Parathyroid adenoma (tissue), 2 donors: ENCODE measurements around the gene MTERF4.
"Not testable (repeated sequence)": the region's sequence is repeated elsewhere in the genome, so short reads cannot be mapped to it uniquely, and the experiment has no call there.

Experiments
- H2AFZ ChIP-seq: fragments of 300-600 bp; sonication (generic); one replicate; pipeline ENCODE4 v1.7.0; 2017; ENCODE audit warnings: antibody characterized with exemption, mild to moderate bottlenecking
- H3K27ac ChIP-seq: fragments of 300-600 bp; sonication (generic); one replicate; pipeline ENCODE4 v1.7.0; 2017
- H3K27me3 ChIP-seq: fragments of 300-600 bp; sonication (generic); one replicate; pipeline ENCODE4 v1.7.0; 2017; ENCODE audit warnings: low read length; ENCODE audit not compliant: control insufficient read depth, insufficient read depth
- H3K36me3 ChIP-seq: fragments of 300-600 bp; sonication (generic); one replicate; pipeline ENCODE4 v1.7.0; 2017; ENCODE audit warnings: low read length; ENCODE audit not compliant: control insufficient read depth, insufficient read depth
- H3K4me1 ChIP-seq: fragments of 300-600 bp; sonication (generic); one replicate; pipeline ENCODE4 v1.7.0; 2017; ENCODE audit warnings: control low read depth
- H3K4me2 ChIP-seq: fragments of 300-600 bp; sonication (generic); one replicate; pipeline ENCODE4 v1.7.0; 2017; ENCODE audit warnings: low read length
- H3K4me3 ChIP-seq: fragments of 300-600 bp; sonication (generic); one replicate; pipeline ENCODE4 v1.7.0; 2017; ENCODE audit warnings: low read depth, low read length
- H3K79me2 ChIP-seq: fragments of 300-600 bp; sonication (generic); one replicate; pipeline ENCODE4 v1.7.0; 2017; ENCODE audit warnings: control low read depth
- H3K9ac ChIP-seq: fragments of 300-600 bp; sonication (generic); one replicate; pipeline ENCODE4 v1.7.0; 2017; ENCODE audit warnings: mild to moderate bottlenecking
- H3K9me3 ChIP-seq: fragments of 300-600 bp; sonication (generic); one replicate; pipeline ENCODE4 v1.7.0; 2017; ENCODE audit warnings: low read length; ENCODE audit not compliant: control insufficient read depth
- TF ChIP-seq, protein P1 (sequence below): fragments of 300-600 bp; sonication (generic); IDR thresholded peaks from one replicate; pipeline ENCODE4 v1.7.0; 2017; ENCODE audit warnings: antibody characterized with exemption, mild to moderate bottlenecking
- donor health status: primary hyperparathyroidism.

Gene MTERF4

DNA sequence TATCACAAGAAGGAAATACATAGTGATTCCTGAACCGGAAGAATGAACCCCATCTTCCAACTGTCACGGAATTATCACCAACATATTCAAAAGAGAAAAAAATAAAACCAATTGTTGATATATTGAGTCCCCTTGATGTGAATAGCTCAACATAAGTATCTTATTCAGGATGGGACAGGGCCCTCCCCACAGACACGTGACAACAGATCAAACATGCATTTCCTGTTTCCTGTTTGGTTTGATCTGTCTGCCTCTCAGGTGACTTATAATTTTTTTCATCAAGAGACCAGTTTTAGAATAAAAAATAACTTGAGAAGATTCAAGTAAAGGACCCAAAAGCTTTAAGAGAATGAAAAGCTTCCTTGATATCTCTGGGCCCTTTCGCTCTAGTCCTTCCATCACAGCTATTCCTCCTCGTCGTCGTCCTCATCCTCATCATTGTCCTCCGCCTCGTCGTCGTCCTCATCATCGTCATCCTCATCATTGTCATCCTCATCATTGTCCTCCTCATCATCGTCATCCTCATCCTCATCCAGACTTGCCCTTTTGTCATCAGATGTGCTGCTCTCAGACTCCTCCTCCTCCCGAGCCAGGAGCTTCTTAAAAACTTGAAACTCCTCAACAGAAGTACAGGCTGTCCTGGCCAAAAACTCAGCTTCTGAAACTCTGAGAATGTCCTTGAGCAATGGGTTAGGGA, 6.3 kb downstream of the MTERF4 start:
- H3K9ac ChIP-seq = no peak overlapping the region
- TF ChIP-seq, protein P1, sequence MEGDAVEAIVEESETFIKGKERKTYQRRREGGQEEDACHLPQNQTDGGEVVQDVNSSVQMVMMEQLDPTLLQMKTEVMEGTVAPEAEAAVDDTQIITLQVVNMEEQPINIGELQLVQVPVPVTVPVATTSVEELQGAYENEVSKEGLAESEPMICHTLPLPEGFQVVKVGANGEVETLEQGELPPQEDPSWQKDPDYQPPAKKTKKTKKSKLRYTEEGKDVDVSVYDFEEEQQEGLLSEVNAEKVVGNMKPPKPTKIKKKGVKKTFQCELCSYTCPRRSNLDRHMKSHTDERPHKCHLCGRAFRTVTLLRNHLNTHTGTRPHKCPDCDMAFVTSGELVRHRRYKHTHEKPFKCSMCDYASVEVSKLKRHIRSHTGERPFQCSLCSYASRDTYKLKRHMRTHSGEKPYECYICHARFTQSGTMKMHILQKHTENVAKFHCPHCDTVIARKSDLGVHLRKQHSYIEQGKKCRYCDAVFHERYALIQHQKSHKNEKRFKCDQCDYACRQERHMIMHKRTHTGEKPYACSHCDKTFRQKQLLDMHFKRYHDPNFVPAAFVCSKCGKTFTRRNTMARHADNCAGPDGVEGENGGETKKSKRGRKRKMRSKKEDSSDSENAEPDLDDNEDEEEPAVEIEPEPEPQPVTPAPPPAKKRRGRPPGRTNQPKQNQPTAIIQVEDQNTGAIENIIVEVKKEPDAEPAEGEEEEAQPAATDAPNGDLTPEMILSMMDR = no peak
- H3K4me2 ChIP-seq = no peak overlapping the region
- no peak overlapping the region for H3K4me3 ChIP-seq
- H3K27me3 ChIP-seq = no peaks in the 10 kb centered on the region
- no peak overlapping the region for H2AFZ ChIP-seq
- H3K79me2 ChIP-seq = no peaks in the 10 kb centered on the region
- H3K9me3 ChIP-seq = no peaks in the 10 kb centered on the region
- no peaks in the 10 kb centered on the region for H3K36me3 ChIP-seq
- no peaks in the 10 kb centered on the region for H3K4me1 ChIP-seq
- H3K27ac ChIP-seq = no peak overlapping the region

- TF ChIP-seq, protein P1 = no peak
- Histone ChIP-seq H3K4me3 (no peak overlapping the region), H3K36me3 (no peaks in the 10 kb centered on the region)
These were observed 7.1 kb downstream of the MTERF4 start for GRCh38 chr2:241094924-241095420.

DNA sequence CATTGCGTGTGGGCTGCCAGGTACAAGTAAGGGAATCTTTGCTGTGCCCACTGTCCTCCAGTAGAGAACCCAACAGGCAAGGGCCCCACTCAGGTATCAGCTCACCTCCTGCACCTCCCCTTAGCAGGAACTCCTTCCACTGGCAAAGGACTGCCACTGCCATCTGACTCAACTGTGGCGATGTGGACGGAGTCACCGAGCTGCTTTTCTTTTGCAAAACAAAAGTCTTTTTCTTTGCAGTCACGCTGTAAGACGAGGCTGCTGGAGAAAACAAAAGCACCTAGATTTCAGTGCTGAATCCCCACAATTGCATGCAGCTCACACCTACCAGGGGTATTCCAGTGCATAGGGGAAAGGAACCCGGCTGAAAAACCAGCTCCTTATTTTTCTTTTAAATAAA, 7.9 kb downstream of the MTERF4 start:
- no peaks in the 10 kb centered on the region for H3K36me3 ChIP-seq
- H3K27ac ChIP-seq = no peak overlapping the region
- no peaks in the 10 kb centered on the region for H3K79me2 ChIP-seq
- H3K4me1 ChIP-seq = no peaks in the 10 kb centered on the region
- no peak overlapping the region for H3K9ac ChIP-seq
- TF ChIP-seq, protein P1 = no peak
- H3K4me2 ChIP-seq = no peak overlapping the region
- no peaks in the 10 kb centered on the region for H3K27me3 ChIP-seq
- H3K9me3 ChIP-seq = no peaks in the 10 kb centered on the region
- no peak overlapping the region for H2AFZ ChIP-seq
- no peak overlapping the region for H3K4me3 ChIP-seq

More at GRCh38 chr2:241094924-241095420, 7.1 kb downstream of the MTERF4 start:
- Histone ChIP-seq H3K27me3 (no peaks in the 10 kb centered on the region), H3K27ac (no peak overlapping the region), H3K4me1 (no peaks in the 10 kb centered on the region), H3K4me2 (no peak overlapping the region), H3K9ac (no peak overlapping the region), H3K79me2 (no peaks in the 10 kb centered on the region), H2AFZ (no peak overlapping the region), H3K9me3 (no peaks in the 10 kb centered on the region)

- H3K4me2 ChIP-seq, H3K4me1 ChIP-seq, H3K27ac ChIP-seq, H3K4me3 ChIP-seq, H3K9me3 ChIP-seq, H3K36me3 ChIP-seq, H3K9ac ChIP-seq, H2AFZ ChIP-seq, H3K27me3 ChIP-seq, H3K79me2 ChIP-seq: not testable (repeated sequence)
These were observed 8.8 kb downstream of the MTERF4 start for GRCh38 chr2:241093133-241093781.

DNA sequence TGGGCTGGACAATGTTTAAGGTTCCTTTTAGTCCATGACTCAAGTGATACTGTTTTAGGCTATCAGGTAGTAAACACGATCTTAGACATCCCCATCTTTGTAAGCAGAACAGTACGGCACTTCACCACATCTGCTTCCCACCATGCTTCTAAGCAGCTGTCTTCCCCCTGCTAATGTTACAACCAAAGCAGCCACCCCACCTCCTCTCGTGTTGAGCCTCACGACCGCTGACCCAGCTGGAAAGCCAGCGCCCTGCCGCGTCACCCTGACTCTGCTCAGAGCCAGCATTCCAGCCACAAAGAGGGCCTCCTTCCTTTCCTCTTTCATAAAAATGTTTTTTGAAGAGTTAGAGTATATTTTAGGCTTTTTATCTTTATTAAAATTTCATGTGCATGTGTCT, 9.4 kb downstream of the MTERF4 start:
- Histone ChIP-seq H3K27ac (no peak overlapping the region), H3K27me3 (no peaks in the 10 kb centered on the region), H3K79me2 (no peaks in the 10 kb centered on the region), H3K4me2 (no peak overlapping the region), H3K9me3 (no peaks in the 10 kb centered on the region), H3K36me3 (no peaks in the 10 kb centered on the region), H3K4me3 (no peak overlapping the region), H2AFZ (no peak overlapping the region), H3K4me1 (no peaks in the 10 kb centered on the region), H3K9ac (no peak overlapping the region)
- TF ChIP-seq, protein P1 = no peak
